Measurements from ENCODE around the gene EIF2AK2.

EIF2AK2 gene

DNA sequence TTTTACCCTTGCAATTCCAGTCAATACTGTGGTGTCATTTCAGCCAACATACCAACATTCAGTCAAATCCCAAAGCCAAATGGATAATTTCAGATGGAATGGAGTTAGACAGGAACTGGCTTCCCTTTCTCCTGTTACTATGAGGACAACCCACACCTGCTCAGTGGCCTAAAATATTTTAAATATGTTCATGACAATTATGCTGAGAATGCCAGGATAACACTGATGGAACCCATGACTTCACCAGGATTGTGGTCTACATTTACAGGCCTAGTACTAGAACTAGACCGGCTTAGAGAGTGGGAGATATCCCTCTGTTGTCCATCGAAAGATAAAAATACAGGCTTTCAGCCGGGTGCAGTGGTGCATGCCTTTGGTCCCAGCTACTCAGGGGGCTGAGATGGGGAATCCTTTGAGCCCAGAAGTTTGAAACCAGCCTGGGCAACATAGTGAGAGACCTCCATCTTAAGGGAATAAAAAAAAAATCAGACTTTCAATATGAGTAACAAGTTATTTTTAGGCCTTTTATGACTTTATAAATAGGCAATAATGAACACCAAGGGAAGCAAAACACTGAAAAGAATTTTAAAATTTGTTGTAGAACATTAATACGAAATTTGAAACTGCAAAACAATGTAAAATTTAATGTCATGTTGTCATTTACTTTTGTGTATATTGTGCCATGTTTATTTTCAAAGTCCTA lies 58.2 kb downstream of the EIF2AK2 start:
- no peak for DNase-seq

DNA sequence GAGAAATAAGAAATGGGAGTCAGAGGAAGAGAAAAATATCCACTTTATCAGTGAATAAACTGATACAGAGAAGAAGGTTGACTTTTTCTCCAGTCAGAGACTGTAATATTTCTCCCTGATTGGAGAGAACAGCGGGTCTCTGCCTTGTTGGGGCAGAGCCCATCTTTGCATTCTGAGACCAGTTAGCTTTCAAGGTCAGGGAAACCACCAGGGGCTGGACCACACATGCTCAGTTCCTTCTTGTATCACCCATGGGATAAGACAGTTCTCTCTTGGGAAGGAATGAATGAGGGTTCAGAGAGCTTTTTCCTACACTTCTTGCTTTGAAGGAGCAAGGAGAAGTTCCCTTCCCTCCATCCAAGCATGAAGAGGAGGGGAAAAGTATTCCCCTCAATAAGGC lies 60.2 kb downstream of the EIF2AK2 start:
- DNase-seq, result no peak

DNA sequence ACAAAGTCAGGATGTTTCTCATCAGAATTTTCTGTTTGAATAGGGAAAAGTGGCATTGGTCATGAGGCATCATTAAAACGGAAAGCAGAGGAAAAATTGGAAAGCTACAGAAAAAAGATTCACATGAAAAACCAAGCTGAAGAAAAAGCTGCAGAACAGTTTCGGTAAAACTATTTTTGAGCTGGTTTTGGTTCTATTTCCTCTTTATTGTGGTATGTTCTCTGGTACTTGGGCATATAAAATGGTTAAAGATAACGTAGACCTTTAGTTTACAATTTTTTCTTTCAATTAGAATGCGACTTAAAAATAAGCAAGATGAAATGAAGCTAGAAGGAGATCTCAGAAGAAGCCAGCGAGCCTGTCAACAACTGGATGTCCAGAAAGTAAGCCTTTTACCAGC lies 64.9 kb downstream of the EIF2AK2 start:
- no peak for DNase-seq

DNA sequence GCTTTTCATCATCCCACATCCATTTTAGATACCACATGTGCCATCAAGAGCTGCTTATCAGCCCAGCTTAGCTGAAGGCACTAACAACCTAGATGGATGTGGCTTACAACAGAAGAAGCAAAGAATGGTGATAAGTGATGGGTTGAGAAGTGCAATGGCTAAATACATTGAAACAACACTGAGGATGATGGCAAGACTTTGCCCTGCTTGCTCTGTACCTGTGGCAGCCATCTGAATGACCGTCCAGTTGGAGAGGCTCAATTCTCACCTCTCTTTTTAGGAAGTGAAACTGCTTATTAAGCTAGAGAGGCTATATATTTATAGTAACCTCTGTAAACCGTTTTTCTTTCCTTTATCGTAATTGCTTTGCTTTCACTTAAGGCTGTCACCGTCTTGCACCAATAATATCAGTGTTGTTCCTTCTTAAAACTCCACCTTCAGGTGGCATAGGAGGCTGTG lies 66.7 kb downstream of the EIF2AK2 start:
- DNase-seq, result no peak

DNA sequence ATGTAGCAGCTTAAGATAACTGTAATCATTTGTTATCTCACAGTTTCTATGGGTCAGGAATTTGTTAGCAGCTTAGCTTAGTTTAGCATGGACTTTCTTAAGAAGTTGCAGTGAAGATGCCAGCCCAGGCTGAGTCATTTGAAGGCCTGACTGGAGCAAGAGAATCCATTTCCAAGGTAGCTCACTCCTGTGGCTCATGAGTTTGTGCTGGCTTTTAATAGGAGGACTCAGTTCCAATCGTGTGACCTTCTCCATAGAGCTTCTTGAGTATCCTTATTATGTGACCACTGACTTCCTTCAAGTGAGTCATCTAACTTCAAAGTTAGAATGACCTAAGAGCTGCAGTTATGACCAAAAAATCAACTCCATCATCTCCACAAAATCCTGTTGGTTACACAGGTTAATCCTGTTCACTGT lies 71.0 kb downstream of the EIF2AK2 start:
- no peak for DNase-seq

DNA sequence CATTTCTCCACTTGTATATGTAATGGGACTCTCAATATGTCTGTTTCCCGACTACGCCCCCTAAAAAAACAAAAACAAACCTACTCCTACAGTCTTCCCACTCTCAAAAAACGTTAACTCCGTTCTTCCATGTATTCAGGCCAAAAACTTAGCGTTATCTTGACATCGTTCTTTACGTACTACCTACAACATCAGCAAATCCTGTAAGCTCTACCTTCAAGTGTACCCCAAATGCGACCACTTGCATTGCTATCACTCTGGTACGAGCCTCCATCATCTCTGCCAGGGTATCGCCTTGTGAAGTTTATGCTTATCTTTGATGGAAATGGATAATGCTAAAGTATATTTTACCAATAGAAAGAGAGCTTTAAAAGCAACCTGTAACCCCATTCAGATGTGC lies 72.0 kb downstream of the EIF2AK2 start:
- no peak for DNase-seq

DNA sequence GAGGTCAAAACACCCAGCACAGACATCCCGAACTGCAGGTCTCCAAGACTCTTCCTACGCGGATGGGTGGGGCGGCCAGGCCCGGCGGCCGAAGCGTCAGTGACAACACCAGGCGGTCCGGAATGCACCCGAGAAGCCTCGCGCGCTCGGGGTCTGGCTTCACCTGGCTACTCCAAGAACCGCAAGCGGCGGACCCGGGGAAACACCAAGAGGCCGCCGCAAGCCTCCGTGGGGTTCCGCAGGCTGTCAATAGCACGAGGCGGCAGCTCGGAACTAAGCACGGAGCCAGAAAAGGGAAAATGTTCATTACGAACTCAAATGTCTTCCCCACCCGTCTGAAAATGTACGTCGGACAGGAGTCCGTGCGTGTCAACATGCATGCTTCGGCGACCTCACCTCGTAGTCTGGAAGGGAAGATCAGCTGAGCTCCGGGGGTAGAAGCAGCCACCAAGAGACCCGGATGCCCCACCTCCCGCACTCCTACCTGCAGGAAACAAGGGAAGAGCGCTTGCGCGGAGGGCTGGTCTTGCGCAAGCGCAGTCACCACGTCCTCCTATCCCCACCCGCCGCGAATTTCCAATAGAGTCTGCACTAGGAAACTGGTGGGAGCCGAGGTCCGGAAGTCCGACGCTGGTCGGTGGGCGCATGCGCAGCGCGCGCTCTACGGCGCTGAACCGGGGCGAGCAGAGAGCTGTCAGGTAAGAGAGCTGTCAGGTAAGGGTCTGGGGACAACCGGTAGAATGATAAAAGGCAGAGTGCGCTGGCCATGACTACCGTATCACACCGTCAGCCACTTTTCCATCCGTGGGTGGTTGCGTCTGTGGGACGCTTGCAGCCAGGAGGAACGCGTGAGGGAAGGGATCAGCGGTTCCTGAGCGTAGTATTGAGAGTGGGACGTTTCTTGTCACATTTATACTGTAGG lies 72.6 kb downstream of the EIF2AK2 start, which contains the start of the genes GPATCH11 and HEATR5B:
GPATCH11 (plus strand) TSS at position 646 of the 922 bp plus-strand sequence. CDS start 3,864 bp downstream, outside the sequence.
HEATR5B (minus strand) TSS at position 500 of the 922 bp plus-strand sequence. CDS start 958 bp downstream, outside the sequence.
- DNase-seq, result peak; percentile 95

DNA sequence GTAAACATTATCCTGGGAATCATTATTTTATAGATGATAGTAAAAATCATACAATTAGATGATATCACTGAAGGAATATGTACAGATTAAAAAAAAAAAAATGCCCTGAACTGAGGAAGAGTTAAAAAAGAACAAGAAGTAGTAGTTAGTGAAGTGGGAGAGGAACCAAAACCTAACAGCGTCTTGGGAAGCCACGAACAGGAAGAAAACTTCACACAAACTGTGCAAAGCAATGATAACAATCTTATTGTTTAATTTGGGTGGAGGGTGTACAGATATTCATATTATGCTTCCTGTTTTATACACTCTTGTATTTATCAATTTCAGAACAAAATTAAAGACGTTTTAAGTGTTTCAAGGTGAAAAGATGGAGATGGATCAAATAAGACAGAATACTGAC lies 76.1 kb downstream of the EIF2AK2 start:
- DNase-seq, result no peak

DNA sequence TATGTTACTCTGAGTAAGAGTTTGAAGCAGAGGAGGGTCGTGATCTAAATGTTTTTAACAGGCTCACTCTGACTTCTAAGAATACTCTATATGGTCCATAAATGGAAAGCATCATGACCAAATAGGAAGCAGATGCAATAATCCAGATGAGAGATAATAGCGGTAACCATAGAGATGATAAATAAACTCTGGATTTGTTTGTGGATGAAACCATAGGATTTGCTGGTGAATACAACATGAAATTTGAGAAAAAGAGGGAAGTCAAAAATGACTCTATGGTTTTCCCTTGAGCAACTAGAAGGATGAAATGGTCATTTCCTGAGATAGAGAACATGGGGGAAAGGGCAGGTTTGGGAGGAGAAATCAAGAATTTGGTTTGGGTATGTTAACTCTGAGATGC lies 76.5 kb downstream of the EIF2AK2 start:
- DNase-seq, result no peak

DNA sequence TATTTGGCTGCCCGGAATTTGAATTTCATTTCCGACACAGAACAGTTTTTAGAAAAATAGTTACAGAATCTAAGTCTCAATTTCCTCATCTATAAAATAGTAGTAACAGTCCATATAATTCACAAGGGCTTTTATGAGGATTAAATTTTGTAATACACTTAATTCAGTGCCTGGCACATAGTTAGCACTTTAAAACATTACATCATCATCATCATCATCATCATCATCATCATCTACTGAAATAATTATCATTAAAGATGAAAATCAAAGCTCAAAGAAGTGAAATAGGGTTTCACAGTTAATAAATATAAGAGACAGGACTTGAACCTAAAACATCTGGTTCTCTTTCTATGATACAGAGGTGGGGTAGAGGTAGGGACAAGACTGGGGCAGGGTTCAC lies 85.8 kb downstream of the EIF2AK2 start:
- DNase-seq, result no peak

DNA sequence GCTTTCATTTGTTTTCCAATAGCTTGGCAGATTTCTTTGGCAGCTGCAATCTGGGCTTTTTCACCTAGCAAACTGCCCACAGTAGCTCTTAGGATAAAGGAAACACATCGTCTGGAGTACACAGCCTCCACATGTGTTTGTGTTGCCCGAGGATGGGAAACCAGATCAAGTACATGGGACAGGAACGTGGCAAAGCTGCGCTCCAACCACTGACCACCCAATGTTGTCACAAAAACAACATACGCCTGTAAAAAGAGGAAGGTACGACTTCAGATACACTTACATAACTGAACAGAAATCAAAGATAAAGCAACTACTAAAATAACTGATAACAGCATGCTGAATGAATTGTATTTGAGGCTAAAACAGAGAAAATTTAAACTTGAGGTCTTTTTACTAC lies 88.1 kb downstream of the EIF2AK2 start:
- no peak for DNase-seq

DNA sequence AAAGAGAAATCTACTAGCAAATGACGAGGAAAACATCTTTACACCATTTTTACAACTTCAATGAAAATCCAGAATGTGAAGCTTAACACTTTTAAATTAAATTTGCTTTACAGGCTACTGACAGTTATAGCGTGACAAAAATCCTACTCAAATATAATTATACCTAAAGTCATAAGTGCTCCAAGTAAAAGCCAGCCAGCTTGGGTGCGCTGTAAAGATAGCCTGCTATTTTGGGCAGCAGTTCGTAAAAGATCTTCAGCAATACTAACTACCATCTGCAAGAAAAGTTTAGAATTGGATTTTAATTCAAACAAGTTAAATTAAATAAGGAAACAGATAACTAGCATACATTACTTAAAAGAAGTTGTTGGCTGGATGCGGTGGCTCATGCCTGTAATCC lies 95.0 kb downstream of the EIF2AK2 start:
- no peak for DNase-seq

DNA sequence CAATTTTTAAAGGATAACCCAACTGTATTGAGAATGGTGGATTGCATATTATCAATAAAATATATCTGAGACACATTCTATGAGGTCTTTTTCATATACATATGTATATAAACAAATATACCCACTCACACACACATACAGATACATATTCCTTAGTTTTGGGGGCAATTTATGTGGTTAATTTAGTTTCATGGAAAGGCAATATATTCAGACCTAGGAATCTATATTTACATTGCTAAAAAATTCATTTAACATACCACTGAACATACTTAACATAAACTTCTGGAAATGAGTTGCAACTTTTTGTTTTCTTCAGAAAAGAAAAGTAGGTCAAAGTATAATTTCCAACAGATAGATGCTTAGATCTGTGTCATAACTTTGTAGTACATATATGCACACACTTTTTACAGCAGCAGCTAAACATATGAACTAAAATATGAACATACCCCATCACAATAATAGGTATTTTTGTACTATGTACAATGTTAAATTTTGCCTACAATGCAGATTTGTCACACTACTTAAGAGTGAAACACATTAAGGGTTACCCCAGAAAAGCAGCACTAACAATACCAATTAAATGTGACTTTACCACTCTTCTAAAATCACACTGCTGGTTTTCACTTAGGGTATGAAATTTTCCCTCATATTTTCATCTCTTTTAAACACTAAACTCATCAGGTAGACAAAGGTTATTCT lies 95.6 kb downstream of the EIF2AK2 start:
- DNase-seq, result no peak

DNA sequence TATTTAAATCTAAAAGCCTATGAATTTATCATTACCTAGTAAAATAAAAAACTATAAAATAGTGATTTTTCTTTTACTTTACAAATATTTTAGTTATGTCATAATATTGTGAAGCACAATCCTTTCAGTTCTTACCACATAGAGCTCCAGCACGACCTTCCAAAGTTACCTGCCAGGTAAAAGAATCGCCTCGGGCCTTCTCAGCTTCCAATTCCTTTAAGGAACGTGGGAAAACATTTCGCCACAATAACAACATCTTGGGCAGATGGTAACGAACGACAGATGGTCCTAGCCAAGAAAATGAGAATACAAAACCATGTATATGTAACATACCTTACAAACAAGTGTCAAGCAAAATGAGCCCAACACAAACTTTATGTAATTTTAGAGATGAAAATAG lies 96.3 kb downstream of the EIF2AK2 start:
- DNase-seq, result no peak

DNA sequence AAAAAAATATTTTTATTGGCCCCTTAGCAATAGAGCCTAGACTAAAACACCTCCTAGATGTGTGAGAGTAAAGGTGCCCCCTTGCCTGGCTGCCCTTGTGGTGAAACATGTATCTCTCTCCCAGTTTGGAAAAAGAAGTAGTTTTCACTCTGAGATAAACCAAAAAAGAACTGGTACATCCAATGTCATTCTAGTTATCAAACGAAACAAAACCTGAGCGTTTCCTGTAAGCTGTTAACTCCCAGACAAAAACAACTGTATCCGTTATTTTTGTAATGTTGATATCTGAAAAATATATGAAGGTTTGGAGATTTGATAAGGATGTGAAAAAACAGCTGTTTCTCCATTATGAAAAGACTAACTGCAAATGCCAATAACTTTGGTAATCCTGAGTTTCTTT lies 96.9 kb downstream of the EIF2AK2 start:
- no peak for DNase-seq

DNA sequence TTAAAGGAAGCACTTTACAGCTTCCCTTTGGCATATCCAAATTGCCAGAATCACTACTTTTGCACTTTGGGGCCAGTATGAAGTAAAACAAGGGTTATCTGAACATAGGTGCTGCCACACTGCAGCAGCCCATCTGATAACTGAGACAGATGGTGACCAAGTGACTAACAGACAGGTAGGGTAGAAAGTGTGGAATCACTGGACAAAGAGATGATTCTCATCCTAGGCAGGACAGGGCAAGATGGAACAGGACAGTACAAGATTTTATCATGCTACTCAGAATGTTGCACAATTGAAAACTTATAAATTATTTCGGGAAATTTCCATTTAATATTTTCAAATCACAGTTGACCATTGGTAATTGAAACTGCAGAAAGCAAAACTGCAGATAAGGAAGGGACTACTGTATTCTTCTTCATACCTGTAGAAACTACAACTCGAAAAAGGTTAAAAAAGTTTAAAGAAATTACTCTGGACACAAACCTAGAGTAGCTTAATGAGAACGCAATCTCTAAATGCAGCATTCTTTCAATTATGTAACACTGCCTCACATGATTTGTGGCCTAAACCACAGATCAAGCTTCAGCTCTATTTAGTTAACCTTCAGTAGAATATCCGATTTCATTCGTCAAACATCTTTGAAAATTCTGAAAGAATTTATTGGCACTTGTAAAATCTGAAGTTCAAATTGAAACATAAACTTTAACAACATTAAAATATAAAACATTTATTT lies 104.0 kb downstream of the EIF2AK2 start:
- no peak for DNase-seq
